Measurements from ENCODE around the gene HSDL2. TPM values are rescaled to one million over a fixed set of nuclear protein-coding genes. Genes with fewer than 3 reads are reported as not detected.

The HSDL2 gene
- total and polyA plus RNA-seq, 10 of the 15 experiments (the other 5 are each of a cell fraction or from before 2014, with no cell fraction given) = 20.9 to 46.1 (median 27.0) TPM

DNA sequence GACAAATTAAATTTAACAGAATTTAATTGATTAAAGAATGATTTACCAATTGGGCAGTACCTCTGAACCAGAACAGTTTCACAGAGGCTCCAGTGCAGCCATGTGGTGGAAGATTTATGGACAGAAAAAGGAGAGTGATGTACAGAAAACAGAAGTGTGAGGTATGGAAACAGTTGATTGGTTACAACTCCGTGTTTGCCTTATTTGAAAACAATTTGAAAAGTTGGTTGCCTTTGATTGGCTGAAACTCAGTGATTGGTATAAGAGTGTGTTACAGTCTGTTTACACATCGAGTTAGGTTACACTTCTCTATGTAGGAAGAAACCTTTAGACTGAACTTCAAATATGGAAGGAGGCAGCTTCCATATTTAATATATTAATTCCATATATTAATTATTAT, 136.9 kb downstream of the HSDL2 start:
- Histone ChIP-seq H3K4me1 (ENCODE audit: control insufficient read depth, insufficient read depth, low read length) (no peaks in the 10 kb centered on the region), H3K9me3 (replicated peaks; ENCODE audit: control insufficient read depth, insufficient read depth, low read length) (no peaks in the 10 kb centered on the region), H3K36me3 (ENCODE audit: control insufficient read depth in 2 of 2, insufficient read depth in 2 of 2, low read length in 1 of 2) (no peaks in the 10 kb centered on the region), H3K4me2 (ENCODE audit: control insufficient read depth, insufficient read depth) (no peak overlapping the region), H3K79me2 (ENCODE audit: control insufficient read depth, insufficient read depth, low read length) (no peaks in the 10 kb centered on the region), H4K20me1 (ENCODE audit: control insufficient read depth, insufficient read depth) (no peaks in the 10 kb centered on the region), H3K9ac (ENCODE audit: control insufficient read depth, insufficient read depth, low read length) (no peak overlapping the region), H3K27me3 (replicated peaks in 1 of 2; ENCODE audit: control insufficient read depth in 2 of 2, insufficient read depth in 2 of 2, low read length in 1 of 2) (no peaks in the 10 kb centered on the region), H3K27ac (ENCODE audit: control insufficient read depth, insufficient read depth) (no peak overlapping the region), H3K4me3 (no peak overlapping the region), H2AFZ (ENCODE audit: control insufficient read depth, low read depth, low read length) (no peak overlapping the region)
- DNase-seq (ENCODE audit: low read depth, low spot score) = no peak
- no peak for TF ChIP-seq HDAC6 (IDR thresholded peaks at IDR 0.05; ENCODE audit: unreplicated experiment)
- no peak for TF ChIP-seq RCOR1 (conservative IDR thresholded peaks at IDR 0.05; ENCODE audit: low read depth, low read length)
- TF ChIP-seq ZNF384 (IDR thresholded peaks at IDR 0.05; ENCODE audit: borderline replicate concordance, low read depth, low read length) = no peak
- TF ChIP-seq SUZ12 (IDR thresholded peaks at IDR 0.05; ENCODE audit: unreplicated experiment) = no peak
- TF ChIP-seq FOXM1 (IDR thresholded peaks at IDR 0.05; ENCODE audit: low read depth, low read length) = no peak
- no peak for TF ChIP-seq ZNF207 (IDR thresholded peaks at IDR 0.05; ENCODE audit: borderline replicate concordance)
- RAD21 ChIA-PET (ENCODE audit: unreplicated experiment) = interaction anchor here (0.9 kb wide), 1 partner anchor 25 kb away, joined by 3 read pairs; no protein-coding TSS in a partner anchor
- 94% methylated on average over 2 of the region's 2 CpGs for WGBS (ENCODE audit: insufficient coverage, insufficient replicate concordance, low lambda C conversion rate, missing lambda C conversion rate)
- in situ Hi-C loops (cut with MboI) = no loop called here
- POLR2A ChIA-PET = no interaction called here
- no peak for FAIRE-seq
- CTCF ChIA-PET = no interaction called here
- SMC1A ChIA-PET (ENCODE audit: uncharacterized antibody, unreplicated experiment) = no interaction called here
- ATAC-seq = no peak
- no TSS peak for BruUV-seq (replicated peaks)
- intact Hi-C loops (cut with micrococcal nuclease; ENCODE audit: unreplicated experiment) = no loop called here

GRCh38 chr9:112520069-112520468, 140.2 kb downstream of the HSDL2 start:
- H3K4me1 ChIP-seq (ENCODE audit: control insufficient read depth, insufficient read depth, low read length) = no peaks in the 10 kb centered on the region
- 96% methylated on average over 1 of the region's 1 CpG for WGBS (ENCODE audit: insufficient coverage, insufficient replicate concordance, low lambda C conversion rate, missing lambda C conversion rate)
- no peak overlapping the region for H2AFZ ChIP-seq (ENCODE audit: control insufficient read depth, low read depth, low read length)
- no peaks in the 10 kb centered on the region for H3K9me3 ChIP-seq (replicated peaks; ENCODE audit: control insufficient read depth, insufficient read depth, low read length)
- no peaks in the 10 kb centered on the region for H3K27me3 ChIP-seq (replicated peaks in 1 of 2; ENCODE audit: control insufficient read depth in 2 of 2, insufficient read depth in 2 of 2, low read length in 1 of 2)
- no peak for ATAC-seq
- H3K79me2 ChIP-seq (ENCODE audit: control insufficient read depth, insufficient read depth, low read length) = no peaks in the 10 kb centered on the region
- H3K4me2 ChIP-seq (ENCODE audit: control insufficient read depth, insufficient read depth) = no peak overlapping the region
- no peaks in the 10 kb centered on the region for H3K36me3 ChIP-seq (ENCODE audit: control insufficient read depth in 2 of 2, insufficient read depth in 2 of 2, low read length in 1 of 2)
- no peak overlapping the region for H3K27ac ChIP-seq (ENCODE audit: control insufficient read depth, insufficient read depth)
- intact Hi-C loops (cut with micrococcal nuclease; ENCODE audit: unreplicated experiment) = no loop called here
- FAIRE-seq = peak; percentile 23
- no peaks in the 10 kb centered on the region for H4K20me1 ChIP-seq (ENCODE audit: control insufficient read depth, insufficient read depth)
- ChIA-PET CTCF (interaction anchor here (1.0 kb wide), 1 partner anchor 10 kb away, joined by 3 read pairs; no protein-coding TSS in a partner anchor), RAD21 (ENCODE audit: unreplicated experiment) (interaction anchor here (0.8 kb wide), 1 partner anchor 11 kb away, joined by 4 read pairs; no protein-coding TSS in a partner anchor), POLR2A (no interaction called here), SMC1A (ENCODE audit: uncharacterized antibody, unreplicated experiment) (no interaction called here)
- no peak for DNase-seq (ENCODE audit: low read depth, low spot score)
- H3K9ac ChIP-seq (ENCODE audit: control insufficient read depth, insufficient read depth, low read length) = no peak overlapping the region
- in situ Hi-C loops (cut with MboI) = no loop called here
- H3K4me3 ChIP-seq = no peak overlapping the region
- BruUV-seq (replicated peaks) = no TSS peak
- TF ChIP-seq TCF3 (IDR thresholded peaks at IDR 0.05; ENCODE audit: borderline replicate concordance, insufficient read depth, low read depth, low read length) = no peak
- TF ChIP-seq, protein P1, sequence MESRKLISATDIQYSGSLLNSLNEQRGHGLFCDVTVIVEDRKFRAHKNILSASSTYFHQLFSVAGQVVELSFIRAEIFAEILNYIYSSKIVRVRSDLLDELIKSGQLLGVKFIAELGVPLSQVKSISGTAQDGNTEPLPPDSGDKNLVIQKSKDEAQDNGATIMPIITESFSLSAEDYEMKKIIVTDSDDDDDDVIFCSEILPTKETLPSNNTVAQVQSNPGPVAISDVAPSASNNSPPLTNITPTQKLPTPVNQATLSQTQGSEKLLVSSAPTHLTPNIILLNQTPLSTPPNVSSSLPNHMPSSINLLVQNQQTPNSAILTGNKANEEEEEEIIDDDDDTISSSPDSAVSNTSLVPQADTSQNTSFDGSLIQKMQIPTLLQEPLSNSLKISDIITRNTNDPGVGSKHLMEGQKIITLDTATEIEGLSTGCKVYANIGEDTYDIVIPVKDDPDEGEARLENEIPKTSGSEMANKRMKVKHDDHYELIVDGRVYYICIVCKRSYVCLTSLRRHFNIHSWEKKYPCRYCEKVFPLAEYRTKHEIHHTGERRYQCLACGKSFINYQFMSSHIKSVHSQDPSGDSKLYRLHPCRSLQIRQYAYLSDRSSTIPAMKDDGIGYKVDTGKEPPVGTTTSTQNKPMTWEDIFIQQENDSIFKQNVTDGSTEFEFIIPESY (IDR thresholded peaks at IDR 0.05) = no peak
- no peak for TF ChIP-seq ZNF384 (IDR thresholded peaks at IDR 0.05; ENCODE audit: borderline replicate concordance, low read depth, low read length)
- TF ChIP-seq HDAC6 (IDR thresholded peaks at IDR 0.05; ENCODE audit: unreplicated experiment) = no peak
- TF ChIP-seq ZNF592 (IDR thresholded peaks at IDR 0.05) = no peak
- TF ChIP-seq, protein P2, sequence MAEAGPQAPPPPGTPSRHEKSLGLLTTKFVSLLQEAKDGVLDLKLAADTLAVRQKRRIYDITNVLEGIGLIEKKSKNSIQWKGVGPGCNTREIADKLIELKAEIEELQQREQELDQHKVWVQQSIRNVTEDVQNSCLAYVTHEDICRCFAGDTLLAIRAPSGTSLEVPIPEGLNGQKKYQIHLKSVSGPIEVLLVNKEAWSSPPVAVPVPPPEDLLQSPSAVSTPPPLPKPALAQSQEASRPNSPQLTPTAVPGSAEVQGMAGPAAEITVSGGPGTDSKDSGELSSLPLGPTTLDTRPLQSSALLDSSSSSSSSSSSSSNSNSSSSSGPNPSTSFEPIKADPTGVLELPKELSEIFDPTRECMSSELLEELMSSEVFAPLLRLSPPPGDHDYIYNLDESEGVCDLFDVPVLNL (IDR thresholded peaks at IDR 0.05; ENCODE audit: low read depth, low read length) = no peak
